GM19397 (cell line): ENCODE results near the gene ZYX.

Experiments used
- ATAC-seq: cut with Tn5 transposase; IDR thresholded peaks from one replicate; pipeline ENCODE4 v1.9.1; 2021; ENCODE audit warnings: mild to moderate bottlenecking, moderate library complexity; ENCODE audit not compliant: unreplicated experiment

Gene ZYX

GRCh38 chr7:143362131-143363015 is 18.8 kb upstream of the ZYX start, which contains the start of gene FAM131B:
FAM131B (minus strand) TSS chr7:143362713; CDS start chr7:143362603, 110 bp downstream.
- ATAC-seq: peak; percentile 46

DNA sequence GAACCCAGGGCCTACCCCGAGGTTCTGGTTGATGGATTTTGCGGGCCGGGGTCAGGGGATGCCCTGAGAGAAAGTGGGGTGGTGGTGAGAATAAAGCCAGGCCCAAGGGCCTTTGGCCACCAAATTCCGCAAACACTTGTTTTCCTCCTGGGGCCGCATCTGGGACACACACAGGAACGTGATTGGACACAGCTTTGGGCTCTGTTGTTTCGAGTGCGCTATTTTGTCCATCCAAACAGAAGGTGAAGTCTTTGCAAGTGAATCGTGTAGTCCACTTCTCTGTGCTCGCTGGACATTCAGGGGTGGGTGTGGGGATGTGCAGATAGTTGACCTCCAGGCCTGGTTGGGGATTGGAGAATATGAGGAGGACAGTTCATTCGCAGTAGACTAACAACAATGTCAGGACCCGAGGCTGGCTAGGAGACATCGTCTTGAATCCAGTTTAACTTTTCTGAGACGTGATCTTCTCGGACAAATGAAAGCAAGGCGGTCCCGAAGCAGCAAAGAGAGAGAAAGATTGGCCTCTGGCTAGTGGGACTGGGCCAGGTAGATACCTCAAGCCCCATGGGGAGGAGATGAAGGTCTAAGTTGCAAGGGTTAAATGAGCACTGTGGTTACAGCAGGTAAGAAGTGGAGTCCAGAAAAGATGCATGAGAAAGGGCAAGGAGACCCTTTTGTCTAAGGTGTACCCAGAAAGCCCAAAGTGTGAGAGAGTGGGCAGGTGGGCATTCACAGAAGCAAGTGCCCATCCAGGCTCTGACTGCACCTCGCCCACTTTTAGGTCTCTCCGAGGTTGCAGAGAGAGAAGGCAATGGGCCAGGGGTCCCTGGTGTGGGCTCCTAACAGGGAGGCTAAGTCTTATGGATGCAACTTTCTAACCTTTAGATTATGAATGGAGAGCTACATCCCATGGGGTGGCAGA is 17.9 kb upstream of the ZYX start:
- no peak for ATAC-seq

DNA sequence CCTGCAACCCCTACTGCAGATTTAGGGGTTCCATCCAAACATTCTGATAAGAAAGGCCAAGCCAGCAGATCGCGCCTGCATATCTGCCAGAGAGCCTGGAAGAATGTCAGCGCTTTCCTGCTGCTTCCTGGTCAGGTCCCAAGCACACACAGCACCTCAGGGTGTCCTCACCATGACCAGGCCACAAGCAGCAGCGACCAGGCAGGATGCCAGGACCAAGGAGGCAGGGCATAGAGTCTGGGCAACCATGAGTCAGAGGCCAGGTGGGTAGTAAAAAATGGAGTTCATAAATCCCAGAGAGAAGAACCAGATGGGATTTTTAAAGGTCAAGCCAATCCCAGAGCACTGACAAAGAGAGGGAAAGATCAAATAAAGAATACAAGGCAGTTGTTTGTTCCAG is 13.2 kb upstream of the ZYX start:
- no peak for ATAC-seq

GRCh38 chr7:143368387-143368786 is 12.8 kb upstream of the ZYX start:
- no peak for ATAC-seq

GRCh38 chr7:143369678-143370651 is 11.2 kb upstream of the ZYX start:
- ATAC-seq: no peak

- no peak for ATAC-seq
Measured at GRCh38 chr7:143372070-143372469, 9.1 kb upstream of the ZYX start.

DNA sequence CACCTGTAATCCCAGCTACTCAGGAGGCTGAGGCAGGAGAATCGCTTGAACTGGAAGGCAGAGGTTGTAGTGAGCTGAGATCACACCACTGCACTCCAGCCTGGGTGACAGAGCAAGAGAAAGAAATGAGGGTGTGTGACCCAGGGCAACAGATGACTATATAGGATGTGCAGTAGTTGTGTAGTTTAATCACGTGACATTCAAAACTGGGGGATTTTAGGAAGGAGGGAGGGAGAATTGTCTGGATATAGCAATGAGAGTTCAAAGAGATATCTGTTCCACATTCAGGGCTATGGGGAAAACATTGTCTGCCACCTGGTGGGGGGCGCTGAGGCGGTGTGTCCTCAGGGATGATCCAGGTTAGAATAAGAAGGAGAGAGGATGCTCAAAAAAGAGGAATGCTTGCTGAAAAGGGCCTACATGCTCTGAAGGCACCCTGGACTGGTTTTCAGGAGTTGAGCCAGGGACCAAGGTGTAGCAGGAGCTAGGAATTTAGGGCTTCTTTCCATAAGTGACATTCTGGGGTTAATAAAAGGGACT is 7.8 kb upstream of the ZYX start:
- ATAC-seq: no peak

GRCh38 chr7:143374561-143374960 is 6.6 kb upstream of the ZYX start:
- ATAC-seq: no peak

DNA sequence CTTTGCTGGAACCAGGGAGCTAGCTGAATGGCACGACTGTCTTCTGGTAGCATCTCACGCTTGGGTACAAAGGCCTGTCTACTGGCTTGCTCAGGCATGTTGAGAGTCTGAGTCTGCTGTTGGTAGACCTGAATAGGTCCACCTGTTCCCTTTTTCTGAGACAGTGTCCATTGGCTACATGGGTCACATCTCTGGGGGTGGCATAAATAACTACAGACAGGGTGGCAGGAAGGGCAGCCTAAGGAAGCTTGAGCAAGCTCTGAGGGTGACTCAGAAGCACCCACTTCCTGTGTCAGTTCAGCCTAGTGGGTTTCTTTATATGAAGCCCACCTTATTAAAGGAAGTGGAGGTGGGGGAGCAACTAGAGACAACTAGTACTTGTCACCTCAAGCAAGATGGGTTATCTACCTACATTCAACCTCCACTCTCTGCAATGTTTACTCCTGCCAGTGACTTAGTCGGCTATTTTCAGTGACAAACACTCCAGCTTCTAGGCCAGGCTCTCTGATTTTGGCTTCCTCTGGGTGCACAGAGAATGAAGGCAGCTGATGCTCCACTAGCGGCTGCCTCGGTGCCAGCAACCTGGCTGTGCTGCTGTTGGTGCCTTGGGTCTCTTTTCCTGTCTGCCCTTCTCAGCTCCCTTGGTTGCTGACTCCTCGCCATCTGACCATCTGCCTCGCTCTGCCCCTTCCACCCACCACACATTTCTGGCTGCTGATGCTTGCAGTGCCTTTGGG is 5.7 kb upstream of the ZYX start:
- no peak for ATAC-seq

DNA sequence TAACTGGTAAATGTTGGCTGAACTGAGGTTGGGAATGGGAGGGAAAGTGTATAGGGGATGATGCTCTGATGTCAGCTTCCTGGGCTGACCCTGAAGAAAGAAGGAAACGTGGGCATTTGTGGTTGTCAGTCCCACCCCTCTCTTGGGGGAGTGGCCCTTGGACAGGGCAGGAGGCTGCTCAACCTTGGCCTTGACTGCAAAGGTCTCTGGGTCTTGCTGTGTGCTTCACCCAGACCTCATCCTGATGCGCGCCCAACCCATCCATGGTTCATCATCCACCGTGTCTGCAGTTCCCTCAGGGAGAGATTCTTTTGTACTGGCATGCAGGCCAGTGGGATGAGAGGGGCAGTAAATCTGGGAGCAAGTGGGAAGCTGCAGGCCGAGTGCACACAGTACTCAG is 4.7 kb upstream of the ZYX start:
- ATAC-seq: no peak

DNA sequence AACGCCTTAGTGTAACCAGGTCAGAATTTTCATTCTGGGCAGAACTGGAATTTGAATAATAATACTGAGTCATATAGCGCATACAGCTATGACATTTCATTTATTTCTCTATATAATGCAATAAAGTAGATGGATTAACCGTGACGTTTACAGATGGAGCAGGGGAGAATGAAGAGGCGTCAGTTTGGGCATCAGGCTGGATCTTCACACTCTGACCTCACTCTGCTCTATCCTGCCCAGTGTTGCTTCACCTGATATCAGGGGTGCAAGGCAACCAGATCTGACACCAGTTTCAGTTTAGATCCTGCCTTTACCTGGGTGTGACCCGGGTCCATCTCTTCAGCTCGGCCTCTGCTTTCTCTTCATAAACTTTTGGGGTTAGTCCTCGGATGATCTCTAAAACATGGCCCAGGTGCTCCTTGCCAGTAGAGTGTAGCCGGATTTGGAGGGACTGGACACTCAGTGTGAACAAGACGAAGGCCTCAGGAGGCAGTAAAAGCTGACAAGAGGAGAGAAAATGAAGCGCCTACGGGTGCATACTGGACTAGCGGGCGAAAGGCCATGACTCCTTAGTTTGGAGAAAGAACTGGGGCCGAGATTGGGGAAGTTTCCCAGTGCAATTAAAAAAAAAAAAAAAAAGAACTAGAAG is 1.4 kb upstream of the ZYX start:
- ATAC-seq: no peak

DNA sequence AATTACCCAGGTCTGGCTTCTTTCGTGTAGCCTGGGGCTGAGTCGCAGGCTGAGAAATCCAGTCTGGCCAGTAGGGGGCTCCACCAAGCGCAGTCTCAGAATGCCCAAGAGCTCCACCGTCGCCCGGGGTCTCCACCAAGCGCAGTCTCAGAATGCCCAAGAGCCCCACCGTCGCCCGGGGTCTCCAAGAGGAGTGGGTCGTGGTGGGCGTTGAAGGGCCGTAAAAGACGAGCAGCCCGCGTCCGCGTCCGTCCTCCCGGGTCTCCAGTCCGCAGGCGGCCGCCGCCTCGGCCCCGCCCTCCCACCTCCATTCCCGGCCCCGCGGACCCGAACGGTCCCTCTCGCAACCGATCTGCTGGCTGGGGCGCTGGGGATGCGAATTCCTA is 892 bp upstream of the ZYX start:
- ATAC-seq: peak; percentile 45

- peak; percentile 16 for ATAC-seq
Measured at GRCh38 chr7:143381427-143382125, 431 bp downstream of the ZYX start.

GRCh38 chr7:143382126-143382790 is 1.1 kb downstream of the ZYX start:
- ATAC-seq: no peak

- no peak for ATAC-seq
Measured at GRCh38 chr7:143382791-143383641, 1.9 kb downstream of the ZYX start.

GRCh38 chr7:143383642-143383957 is 2.5 kb downstream of the ZYX start:
- no peak for ATAC-seq

DNA sequence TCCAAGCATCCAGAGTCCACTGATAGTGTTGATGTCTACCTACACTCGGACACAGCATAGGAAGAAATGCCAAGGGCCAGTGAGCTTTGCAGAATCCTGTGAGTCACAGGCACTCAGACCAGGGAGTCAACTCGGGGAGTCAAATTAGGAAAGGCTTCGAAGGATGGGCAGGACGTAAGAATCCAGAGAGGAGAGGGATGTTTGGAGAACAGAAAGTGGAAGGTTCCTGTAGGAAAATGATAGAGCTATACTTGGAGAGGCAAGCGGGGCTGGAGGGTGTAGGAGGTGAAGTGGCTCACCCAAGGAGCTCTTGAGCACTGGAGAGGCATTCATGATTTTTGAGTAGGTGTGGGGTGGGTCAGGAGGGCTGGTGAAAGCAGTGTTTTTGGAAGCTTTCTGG is 3.0 kb downstream of the ZYX start:
- no peak for ATAC-seq
